SJCRH30 (cell line): Measurements from ENCODE around the gene GPC5. TPM values are rescaled to one million over a fixed set of nuclear protein-coding genes. Genes with fewer than 3 reads are reported as not detected.

Experiments
- DNase-seq, 2 experiments: peaks; one replicate each; pipeline ENCODE4 v3.0.0-alpha.2; 2015 to 2020
- H3K27ac ChIP-seq: fragments of 250-450 bp; sonication (Bioruptor Pico); 2 replicates; pipeline ENCODE4 v1.5.1; 2020; ENCODE audit warnings: mild to moderate bottlenecking, moderate library complexity
- H3K27me3 ChIP-seq: fragments of 250-450 bp; sonication (Bioruptor Pico); 2 replicates; pipeline ENCODE4 v1.5.1; 2020; ENCODE audit warnings: mild to moderate bottlenecking, moderate library complexity
- H3K36me3 ChIP-seq: fragments of 250-450 bp; sonication (Bioruptor Pico); 2 replicates; pipeline ENCODE4 v1.5.1; 2020; ENCODE audit warnings: mild to moderate bottlenecking, moderate library complexity
- H3K4me1 ChIP-seq: fragments of 250-450 bp; sonication (Bioruptor Pico); 2 replicates; pipeline ENCODE4 v1.5.1; 2020; ENCODE audit warnings: mild to moderate bottlenecking, moderate library complexity
- H3K4me3 ChIP-seq: fragments of 250-450 bp; sonication (Bioruptor Pico); 2 replicates; pipeline ENCODE4 v1.5.1; 2020; ENCODE audit warnings: mild to moderate bottlenecking, moderate library complexity
- H3K9me3 ChIP-seq: fragments of 250-450 bp; sonication (Bioruptor Pico); replicated peaks from 2 replicates; pipeline ENCODE4 v1.5.1; 2020; ENCODE audit warnings: mild to moderate bottlenecking, moderate library complexity
- total RNA-seq: library from RNA; depleted of rRNA; stranded (reverse); fragments of >200 nt; shearing (Covaris generic); gene quantifications from 2 replicates; pipeline ENCODE4 v1.2.3, GENCODE V29; 2014

The GPC5 gene
- total RNA-seq, 1 experiment from 2014 or later: 0.49 TPM

DNA sequence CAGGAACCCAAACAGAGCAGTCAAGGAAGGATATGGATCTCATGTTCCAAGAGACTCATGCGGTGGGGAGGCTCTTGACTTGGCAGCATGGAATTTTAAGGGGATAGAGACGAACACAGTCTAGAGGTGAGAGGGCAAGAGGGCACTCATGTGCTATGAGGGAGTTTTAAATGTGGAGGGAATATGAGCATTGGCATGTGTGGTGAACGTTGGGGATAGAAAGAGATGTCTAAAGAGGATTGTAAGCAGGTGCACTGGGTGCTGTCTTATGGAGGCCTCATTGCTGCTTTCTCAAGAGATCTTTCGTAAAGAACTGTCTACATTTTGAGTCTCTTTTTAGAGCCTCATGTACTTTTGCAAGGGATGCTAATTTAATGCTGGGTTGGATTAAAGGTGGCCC, 1227.9 kb downstream of the GPC5 start:
- Histone ChIP-seq H3K36me3 (no peaks in the 10 kb centered on the region), H3K9me3 (no peaks in the 10 kb centered on the region), H3K4me1 (no peaks in the 10 kb centered on the region), H3K27ac (no peak overlapping the region), H3K4me3 (no peak overlapping the region), H3K27me3 (no peaks in the 10 kb centered on the region)
- DNase-seq: no peak

DNA sequence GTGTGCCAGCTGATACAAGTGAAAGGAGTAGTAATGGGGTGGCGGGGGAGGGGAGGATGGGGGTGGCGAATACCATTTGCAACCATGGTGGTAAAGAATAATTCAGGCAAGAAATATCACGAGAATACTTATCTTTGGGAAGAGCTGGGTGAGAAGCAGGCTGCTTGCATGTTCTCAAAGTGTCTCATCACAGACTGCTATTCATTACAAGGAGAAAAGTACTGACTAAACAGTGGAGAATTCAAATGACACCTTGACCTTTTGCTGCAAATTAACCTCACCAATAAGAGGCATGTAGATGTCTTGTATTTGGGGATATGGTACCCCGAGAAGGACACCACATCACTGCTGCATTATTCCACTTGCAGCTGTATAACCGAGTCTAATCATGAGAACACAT, 1242.5 kb downstream of the GPC5 start:
- Histone ChIP-seq H3K4me3 (no peak overlapping the region), H3K27me3 (no peaks in the 10 kb centered on the region), H3K36me3 (no peaks in the 10 kb centered on the region), H3K9me3 (no peaks in the 10 kb centered on the region), H3K27ac (no peak overlapping the region), H3K4me1 (no peaks in the 10 kb centered on the region)
- DNase-seq: no peak

DNA sequence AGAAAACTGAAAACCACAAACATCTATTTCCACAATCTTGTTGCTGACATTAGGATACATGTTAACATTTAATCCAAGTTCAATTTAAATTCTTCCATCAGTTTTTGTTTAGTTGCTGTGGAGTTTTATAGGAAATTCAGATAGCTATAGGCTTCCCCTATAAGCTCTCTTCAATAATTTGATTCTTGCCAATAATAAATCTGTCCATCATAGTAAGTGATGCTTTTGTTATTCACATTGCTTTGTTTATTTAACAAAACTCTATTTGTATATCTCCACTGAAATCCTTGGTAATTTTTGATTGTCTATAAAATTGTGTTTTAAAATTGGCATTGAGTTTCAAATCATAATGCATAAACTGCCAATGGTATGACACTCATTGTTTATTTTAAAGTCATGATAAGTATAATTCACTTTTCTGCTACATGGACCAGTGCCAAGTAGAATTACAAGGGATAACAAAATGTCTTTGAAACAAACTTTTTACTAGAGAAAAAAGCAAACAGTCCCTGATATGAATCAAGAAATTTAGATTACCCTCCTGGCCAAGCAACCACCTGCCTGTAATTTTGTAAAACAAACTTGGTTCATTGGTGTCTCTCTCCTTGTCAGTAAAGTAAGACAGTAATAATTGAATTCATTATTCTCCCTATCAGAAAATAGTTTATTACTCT, 1250.9 kb downstream of the GPC5 start:
- H3K27ac ChIP-seq: no peak overlapping the region
- no peaks in the 10 kb centered on the region for H3K27me3 ChIP-seq
- no peak overlapping the region for H3K4me3 ChIP-seq
- H3K9me3 ChIP-seq: no peaks in the 10 kb centered on the region
- DNase-seq: no peak
- no peaks in the 10 kb centered on the region for H3K4me1 ChIP-seq
- no peaks in the 10 kb centered on the region for H3K36me3 ChIP-seq

- DNase-seq: no peak
Observed at GRCh38 chr13:92656103-92656502, 1257.7 kb downstream of the GPC5 start.

DNA sequence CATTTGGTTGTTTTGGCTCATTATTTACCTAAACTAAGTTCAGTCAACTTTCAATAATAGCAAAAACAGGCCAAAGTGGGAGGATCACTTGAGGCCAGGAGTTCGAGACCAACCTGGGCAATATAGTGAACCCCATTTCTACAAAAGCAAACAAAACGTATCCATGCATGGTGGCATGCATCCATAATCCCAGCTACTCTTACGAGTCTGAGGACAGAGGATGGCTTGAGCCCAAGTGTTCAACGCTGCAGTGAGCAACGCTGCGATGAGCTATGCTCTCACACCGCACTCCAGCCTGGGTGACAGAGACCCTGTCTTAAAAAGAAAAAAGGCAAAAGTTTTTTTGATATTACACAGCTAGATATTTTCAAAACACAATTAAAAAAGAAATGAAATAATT, 1258.2 kb downstream of the GPC5 start:
- H3K4me3 ChIP-seq: no peak overlapping the region
- H3K9me3 ChIP-seq: no peaks in the 10 kb centered on the region
- H3K4me1 ChIP-seq: no peaks in the 10 kb centered on the region
- H3K27ac ChIP-seq: no peak overlapping the region
- no peaks in the 10 kb centered on the region for H3K27me3 ChIP-seq
- no peak for DNase-seq
- no peaks in the 10 kb centered on the region for H3K36me3 ChIP-seq

More at GRCh38 chr13:92656103-92656502, 1257.7 kb downstream of the GPC5 start:
- no peaks in the 10 kb centered on the region for H3K27me3 ChIP-seq
- H3K27ac ChIP-seq: no peak overlapping the region
- no peaks in the 10 kb centered on the region for H3K9me3 ChIP-seq
- no peaks in the 10 kb centered on the region for H3K36me3 ChIP-seq
- no peaks in the 10 kb centered on the region for H3K4me1 ChIP-seq
- no peak overlapping the region for H3K4me3 ChIP-seq

GRCh38 chr13:92657565-92657964, 1259.1 kb downstream of the GPC5 start:
- no peaks in the 10 kb centered on the region for H3K27me3 ChIP-seq
- no peak overlapping the region for H3K27ac ChIP-seq
- H3K4me3 ChIP-seq: no peak overlapping the region
- H3K36me3 ChIP-seq: no peaks in the 10 kb centered on the region
- H3K9me3 ChIP-seq: no peaks in the 10 kb centered on the region
- no peaks in the 10 kb centered on the region for H3K4me1 ChIP-seq
- DNase-seq: no peak

- Histone ChIP-seq H3K27ac (no peak overlapping the region), H3K4me1 (no peaks in the 10 kb centered on the region), H3K9me3 (no peaks in the 10 kb centered on the region), H3K27me3 (no peaks in the 10 kb centered on the region), H3K36me3 (no peaks in the 10 kb centered on the region), H3K4me3 (no peak overlapping the region)
- peak in 1 of 2 experiments; percentile 2 for DNase-seq
Observed at GRCh38 chr13:92658293-92658692, 1259.9 kb downstream of the GPC5 start.

- no peaks in the 10 kb centered on the region for H3K27me3 ChIP-seq
- H3K4me3 ChIP-seq: no peak overlapping the region
- no peaks in the 10 kb centered on the region for H3K36me3 ChIP-seq
- H3K4me1 ChIP-seq: no peaks in the 10 kb centered on the region
- no peak for DNase-seq
- H3K27ac ChIP-seq: no peak overlapping the region
- no peaks in the 10 kb centered on the region for H3K9me3 ChIP-seq
Observed at GRCh38 chr13:92661406-92661805, 1263.0 kb downstream of the GPC5 start.

- Histone ChIP-seq H3K27me3 (no peaks in the 10 kb centered on the region), H3K9me3 (no peaks in the 10 kb centered on the region), H3K4me3 (no peak overlapping the region), H3K36me3 (no peaks in the 10 kb centered on the region), H3K27ac (no peak overlapping the region), H3K4me1 (no peaks in the 10 kb centered on the region)
- DNase-seq: no peak
Observed at GRCh38 chr13:92668157-92668556, 1269.7 kb downstream of the GPC5 start.

- no peaks in the 10 kb centered on the region for H3K9me3 ChIP-seq
- H3K36me3 ChIP-seq: no peaks in the 10 kb centered on the region
- H3K4me1 ChIP-seq: no peaks in the 10 kb centered on the region
- H3K27ac ChIP-seq: no peak overlapping the region
- no peak for DNase-seq
- no peaks in the 10 kb centered on the region for H3K27me3 ChIP-seq
- H3K4me3 ChIP-seq: no peak overlapping the region
Observed at GRCh38 chr13:92670096-92670495, 1271.7 kb downstream of the GPC5 start.

- no peak for DNase-seq
- H3K36me3 ChIP-seq: no peaks in the 10 kb centered on the region
- H3K27ac ChIP-seq: no peak overlapping the region
- H3K9me3 ChIP-seq: no peaks in the 10 kb centered on the region
- H3K27me3 ChIP-seq: no peaks in the 10 kb centered on the region
- H3K4me3 ChIP-seq: no peak overlapping the region
- no peaks in the 10 kb centered on the region for H3K4me1 ChIP-seq
Observed at GRCh38 chr13:92671821-92672220, 1273.4 kb downstream of the GPC5 start.

- no peak overlapping the region for H3K27ac ChIP-seq
- DNase-seq: no peak
- no peaks in the 10 kb centered on the region for H3K27me3 ChIP-seq
- no peaks in the 10 kb centered on the region for H3K9me3 ChIP-seq
- no peaks in the 10 kb centered on the region for H3K4me1 ChIP-seq
- no peak overlapping the region for H3K4me3 ChIP-seq
- H3K36me3 ChIP-seq: no peaks in the 10 kb centered on the region
Observed at GRCh38 chr13:92676246-92676645, 1277.8 kb downstream of the GPC5 start.

GRCh38 chr13:92677571-92677970, 1279.2 kb downstream of the GPC5 start:
- Histone ChIP-seq H3K36me3 (no peaks in the 10 kb centered on the region), H3K4me3 (no peak overlapping the region), H3K9me3 (no peaks in the 10 kb centered on the region), H3K27ac (no peak overlapping the region), H3K4me1 (no peaks in the 10 kb centered on the region), H3K27me3 (no peaks in the 10 kb centered on the region)
- peak; percentile 19 to 60 for DNase-seq

DNA sequence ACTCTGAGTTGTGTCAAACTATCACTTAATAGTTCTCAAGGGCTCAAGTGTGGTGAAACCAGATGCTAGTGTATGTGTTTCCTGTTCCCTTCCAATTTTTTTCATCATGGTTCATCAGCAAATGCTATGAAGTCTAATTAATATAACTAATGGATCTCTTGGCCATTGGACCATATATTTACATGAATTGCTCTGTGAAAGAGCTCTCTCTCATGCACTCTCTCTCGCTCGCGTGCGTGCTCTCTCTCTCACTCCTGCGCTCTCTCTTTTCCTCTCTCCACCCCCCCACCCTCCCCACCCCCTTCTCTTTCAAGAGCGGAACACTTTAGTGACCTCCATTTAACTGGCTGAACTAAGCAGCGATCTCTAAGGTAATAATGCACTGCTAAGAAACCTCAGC, 1281.2 kb downstream of the GPC5 start:
- DNase-seq: no peak
- no peak overlapping the region for H3K27ac ChIP-seq
- H3K4me1 ChIP-seq: no peaks in the 10 kb centered on the region
- H3K9me3 ChIP-seq: no peaks in the 10 kb centered on the region
- no peaks in the 10 kb centered on the region for H3K36me3 ChIP-seq
- no peaks in the 10 kb centered on the region for H3K27me3 ChIP-seq
- no peak overlapping the region for H3K4me3 ChIP-seq

DNA sequence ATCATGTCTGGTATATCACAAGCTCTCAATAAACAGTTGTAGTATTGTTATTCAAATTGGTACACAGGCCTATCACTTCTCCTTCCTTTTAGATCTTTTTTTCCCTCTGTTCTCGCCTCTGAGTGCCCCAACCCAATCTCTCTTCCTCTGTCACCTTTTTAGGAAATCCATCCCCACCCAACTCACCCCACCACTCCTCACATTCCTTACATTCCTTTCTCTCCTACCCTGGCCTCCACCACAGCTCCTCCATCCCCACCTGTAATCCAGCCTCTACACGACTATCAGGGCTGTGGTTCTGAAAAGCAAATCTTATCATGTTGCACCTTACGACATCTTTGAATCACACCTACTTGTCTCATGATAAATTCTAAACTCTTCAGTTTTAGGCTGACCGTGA, 1282.8 kb downstream of the GPC5 start:
- Histone ChIP-seq H3K4me1 (no peaks in the 10 kb centered on the region), H3K4me3 (no peak overlapping the region), H3K9me3 (no peaks in the 10 kb centered on the region), H3K27me3 (no peaks in the 10 kb centered on the region), H3K36me3 (no peaks in the 10 kb centered on the region), H3K27ac (no peak overlapping the region)
- DNase-seq: no peak

- H3K4me3 ChIP-seq: no peak overlapping the region
- no peaks in the 10 kb centered on the region for H3K4me1 ChIP-seq
- no peaks in the 10 kb centered on the region for H3K36me3 ChIP-seq
- H3K27ac ChIP-seq: no peak overlapping the region
- DNase-seq: no peak
- no peaks in the 10 kb centered on the region for H3K9me3 ChIP-seq
- H3K27me3 ChIP-seq: no peaks in the 10 kb centered on the region
Observed at GRCh38 chr13:92682832-92683517, 1284.6 kb downstream of the GPC5 start.
